A172 (cell line): ENCODE data around the gene CHPF2. TPM values are rescaled to one million over a fixed set of nuclear protein-coding genes. Genes with fewer than 3 reads are reported as not detected.

Experiments
- DNase-seq: peaks from one replicate; pipeline ENCODE4 v3.0.0-alpha.2; 2015; ENCODE audit warnings: low spot score
- total RNA-seq: library from RNA; depleted of rRNA; stranded (reverse); fragments of >200 nt; shearing (Covaris generic); gene quantifications from 2 replicates; pipeline ENCODE4 v1.2.3, GENCODE V29; 2014

CHPF2 gene
- total RNA-seq, 1 experiment from 2014 or later, result 37.8 TPM

DNA sequence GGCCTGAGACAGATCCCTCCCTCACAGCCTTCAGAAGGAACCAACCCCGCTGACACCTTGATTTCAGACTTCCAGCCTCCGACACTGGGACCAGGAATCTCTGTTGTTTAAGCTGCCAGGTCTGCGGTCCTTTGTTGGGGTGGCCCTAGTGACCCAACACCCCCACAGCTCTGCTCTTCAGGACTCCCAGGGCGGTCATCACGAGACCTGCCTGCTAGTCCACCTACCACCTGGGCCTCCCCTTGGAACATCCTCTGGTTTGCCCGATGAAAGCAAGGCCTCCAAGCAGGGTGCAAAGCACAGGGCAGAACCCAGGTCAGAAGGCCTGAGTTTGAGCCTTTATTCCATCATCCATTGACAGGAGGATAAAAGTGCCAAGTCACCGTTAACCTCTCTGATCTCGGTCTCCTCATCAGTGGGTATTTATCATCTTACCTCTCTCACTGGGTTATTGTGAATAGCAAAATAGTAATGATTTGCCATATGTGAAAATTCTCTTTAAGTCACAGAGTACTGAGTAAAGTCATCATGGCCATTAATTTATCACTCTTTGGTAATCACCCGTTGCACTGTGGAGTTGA, 33.2 kb downstream of the CHPF2 start:
- no peak for DNase-seq

GRCh38 chr7:151269511-151269910, 37.2 kb downstream of the CHPF2 start:
- no peak for DNase-seq

DNA sequence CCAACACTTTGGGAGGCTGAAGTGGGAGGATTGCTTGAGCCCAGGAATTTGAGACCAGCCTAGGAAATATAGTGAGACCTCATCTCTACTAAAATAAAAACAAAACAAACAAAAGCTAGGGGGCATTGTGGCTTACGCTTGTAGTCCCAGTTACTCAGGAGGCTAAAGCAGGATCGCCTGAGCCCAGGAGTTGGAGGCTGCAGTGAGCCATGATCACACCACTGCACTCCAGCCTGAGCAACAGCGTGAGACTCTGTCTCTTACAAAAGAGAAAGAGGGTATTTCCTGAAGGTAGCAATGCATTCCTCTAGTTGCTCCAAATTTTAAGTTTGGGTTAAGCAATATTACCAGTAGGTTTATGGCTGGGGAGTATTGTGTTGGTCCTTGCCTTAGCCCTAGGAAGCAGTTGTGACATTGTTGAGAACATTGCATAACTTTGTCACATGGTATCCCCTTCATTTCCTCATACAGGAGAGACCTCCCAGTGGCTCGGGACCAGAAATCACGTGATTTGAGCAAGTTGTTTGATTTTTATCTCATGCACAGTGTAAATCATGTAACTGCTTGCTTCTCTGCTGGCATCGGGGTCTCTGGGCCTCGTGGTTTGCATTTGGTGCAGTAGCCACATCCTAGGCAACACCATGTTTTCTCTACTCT, 39.5 kb downstream of the CHPF2 start:
- no peak for DNase-seq

- no peak for DNase-seq
These were observed 40.1 kb downstream of the CHPF2 start for GRCh38 chr7:151272405-151272804.

- DNase-seq, result no peak
These were observed 40.6 kb downstream of the CHPF2 start for GRCh38 chr7:151272877-151273276.

DNA sequence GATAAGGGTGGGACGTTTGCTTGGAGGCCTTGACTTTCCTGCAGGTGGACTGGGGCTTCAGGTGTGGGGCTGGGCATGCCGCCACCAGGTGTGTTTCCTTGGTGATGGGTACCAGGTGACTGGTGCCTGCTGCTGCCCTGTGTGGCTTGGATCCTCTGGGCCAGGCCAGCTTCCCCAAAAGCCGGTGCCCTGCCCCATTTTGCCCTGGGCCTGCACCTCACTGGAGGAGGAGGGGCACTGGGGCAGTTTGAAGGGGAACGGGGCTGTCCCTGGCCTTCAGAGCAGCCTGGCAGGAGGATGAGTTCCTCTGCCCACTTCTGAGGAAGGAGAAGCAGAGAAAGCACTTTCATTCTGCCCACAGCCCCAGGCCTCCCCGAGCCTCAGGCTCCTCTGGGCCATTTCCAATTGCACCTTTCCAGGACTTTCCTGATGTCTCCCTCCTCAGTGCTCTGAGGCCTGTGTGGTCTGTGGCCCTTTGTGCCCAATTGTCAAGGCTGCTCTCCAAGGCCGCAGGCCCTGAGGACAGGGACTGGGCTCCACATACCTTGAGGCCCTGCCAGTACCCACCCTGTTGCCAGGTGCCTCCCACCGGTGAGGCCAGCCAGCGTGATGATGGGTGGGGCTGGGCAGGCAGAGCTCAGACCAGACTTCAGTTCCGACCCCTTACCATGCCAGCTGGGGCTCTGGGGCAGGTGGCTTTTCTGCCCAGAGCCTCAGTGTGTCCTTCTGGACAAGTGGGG, 41.5 kb downstream of the CHPF2 start:
- DNase-seq, result no peak

- no peak for DNase-seq
These were observed 42.1 kb downstream of the CHPF2 start for GRCh38 chr7:151274396-151274795.

DNA sequence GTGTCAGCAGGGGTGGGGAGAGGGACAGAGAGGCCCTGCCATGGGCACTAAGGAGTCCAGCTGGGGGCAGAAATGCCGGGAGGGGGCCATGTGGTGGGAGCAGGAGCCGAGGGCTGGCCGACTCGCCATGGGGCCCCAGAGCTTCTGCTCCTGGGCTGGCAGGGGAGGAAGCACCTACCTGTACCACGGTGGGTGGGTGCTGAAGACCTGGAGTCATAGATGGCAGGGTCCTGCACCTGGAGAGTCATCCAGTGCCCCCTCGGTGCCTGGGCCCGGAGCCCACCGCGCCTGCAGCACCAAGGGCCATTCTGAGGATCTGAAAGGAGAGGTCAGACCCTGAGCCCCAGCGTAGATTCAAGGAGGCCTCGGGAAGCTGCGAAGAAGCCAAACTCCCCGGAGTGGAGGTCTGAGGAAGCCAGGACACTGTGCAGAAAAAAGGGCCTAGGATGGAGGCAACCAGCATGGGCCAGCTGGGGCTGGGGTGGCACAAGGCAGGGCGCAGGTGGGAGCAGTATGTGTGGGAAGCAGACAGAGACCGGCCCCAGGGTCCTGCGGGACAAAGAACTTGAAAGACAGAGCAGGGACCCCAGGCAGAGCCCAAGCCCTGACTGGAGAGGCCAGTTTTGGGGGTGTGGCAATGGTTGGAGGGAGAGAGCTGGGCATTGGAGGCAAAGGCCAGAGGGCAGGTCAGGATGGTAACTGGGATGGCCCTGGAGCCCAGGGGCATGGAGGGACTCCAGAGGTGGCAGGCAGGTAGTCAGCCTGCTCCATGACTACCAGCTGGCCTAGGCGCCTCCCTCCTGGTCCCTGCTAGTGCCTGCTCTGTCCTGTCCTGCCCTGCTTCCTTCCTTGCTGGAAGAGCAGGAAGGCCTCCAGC, 42.9 kb downstream of the CHPF2 start:
- DNase-seq, result no peak

DNA sequence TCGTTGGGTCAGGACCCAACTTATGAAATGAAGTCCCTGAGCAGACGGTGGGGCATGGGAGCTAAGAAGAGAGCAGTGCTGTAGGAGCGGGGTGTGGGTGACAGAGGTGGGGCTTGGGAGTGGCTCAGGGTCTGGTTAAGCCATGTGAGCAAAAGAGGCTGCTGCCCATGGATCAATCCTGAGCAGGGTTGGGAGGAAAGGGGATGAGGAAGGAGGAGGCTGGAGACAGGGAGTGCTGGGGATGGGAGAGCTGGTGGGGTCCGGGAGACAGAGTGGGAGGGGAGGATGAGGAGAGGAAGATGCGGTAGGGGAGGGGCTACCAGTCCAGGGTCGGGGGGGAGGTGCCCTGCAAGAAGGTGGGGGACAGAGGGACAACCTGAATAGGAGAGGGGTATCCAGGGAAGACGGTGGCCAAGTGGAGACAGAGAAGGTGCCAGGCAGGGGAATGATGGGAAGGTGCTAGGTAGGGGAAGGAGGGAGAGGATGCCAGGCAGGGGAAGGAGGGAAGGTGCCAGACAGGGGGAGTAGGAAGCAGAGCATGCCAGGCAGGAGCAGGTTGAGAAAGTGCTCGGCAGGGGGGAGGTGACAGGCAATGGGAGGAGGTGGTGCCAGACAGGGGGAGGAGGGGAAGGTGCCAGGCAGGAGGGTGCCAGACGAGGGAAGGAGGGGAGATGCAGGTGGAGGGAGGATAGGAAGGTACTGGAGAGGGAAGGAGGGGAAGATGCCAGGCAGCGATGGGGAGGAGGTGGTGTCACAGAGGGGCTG, 43.7 kb downstream of the CHPF2 start:
- no peak for DNase-seq

DNA sequence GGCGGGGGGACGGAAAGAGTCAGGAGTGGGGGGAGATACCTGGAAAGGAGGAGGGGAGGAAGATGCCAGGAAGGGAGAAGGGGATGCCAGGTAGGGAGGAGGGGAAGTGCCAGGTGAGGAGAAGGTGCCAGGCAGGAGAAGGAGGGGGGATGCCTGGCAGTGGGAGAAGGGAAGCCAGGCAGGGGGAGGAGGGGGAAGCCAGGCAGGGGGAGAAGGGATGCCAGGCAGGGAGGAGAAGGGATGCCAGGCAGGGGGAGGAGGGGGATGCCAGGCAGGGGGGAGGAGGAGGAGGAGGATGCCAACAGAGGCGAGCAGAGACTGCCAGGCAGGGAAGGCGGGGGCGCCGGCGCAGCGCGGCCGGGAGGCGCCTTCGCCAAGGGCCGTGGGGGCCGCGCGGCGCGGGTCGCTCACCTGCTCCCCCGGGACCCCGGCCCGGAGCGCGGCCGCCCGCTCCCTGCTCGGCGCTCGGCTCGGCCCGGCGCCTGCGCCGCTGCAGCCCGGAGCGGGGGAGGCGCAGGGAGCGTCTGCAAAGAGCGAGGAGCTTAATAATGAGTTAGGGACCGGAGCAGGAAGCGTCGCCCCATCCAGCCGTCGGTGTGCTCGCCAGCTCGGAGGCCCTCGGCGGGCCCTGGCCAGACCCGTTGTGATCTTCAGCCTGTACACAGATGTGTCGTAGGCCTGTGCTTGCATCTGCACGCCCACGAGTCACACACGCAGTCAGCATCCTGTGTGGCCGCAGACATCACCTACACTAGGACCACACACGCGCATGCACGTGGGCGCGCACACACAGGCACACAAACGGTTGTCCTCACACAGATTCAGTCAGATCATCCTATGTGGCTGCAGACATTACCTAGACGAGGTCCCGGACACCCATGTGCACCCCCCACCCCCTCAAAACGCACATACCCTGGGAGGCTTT, 44.6 kb downstream of the CHPF2 start:
- peak; percentile 37 for DNase-seq

DNA sequence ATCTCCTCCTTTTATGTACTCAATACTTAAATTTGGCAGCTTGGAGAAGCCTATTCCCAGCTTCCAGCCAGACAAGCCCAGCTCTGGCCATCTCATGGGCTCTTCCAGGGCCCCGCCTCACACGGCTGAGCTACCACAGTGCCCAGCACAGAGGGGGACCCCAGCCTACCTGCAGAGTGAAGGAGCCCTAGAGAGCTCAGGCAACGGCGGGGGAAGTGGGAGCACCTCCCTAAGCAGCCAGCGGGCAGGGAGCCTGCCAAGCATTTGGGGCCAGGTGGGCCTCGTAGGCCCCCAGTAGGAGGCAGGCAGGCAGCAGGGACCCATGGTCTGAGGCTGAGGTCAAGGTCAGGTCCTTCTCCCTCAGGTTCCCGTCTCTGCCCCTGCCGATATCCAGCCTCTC, 45.3 kb downstream of the CHPF2 start:
- no peak for DNase-seq

DNA sequence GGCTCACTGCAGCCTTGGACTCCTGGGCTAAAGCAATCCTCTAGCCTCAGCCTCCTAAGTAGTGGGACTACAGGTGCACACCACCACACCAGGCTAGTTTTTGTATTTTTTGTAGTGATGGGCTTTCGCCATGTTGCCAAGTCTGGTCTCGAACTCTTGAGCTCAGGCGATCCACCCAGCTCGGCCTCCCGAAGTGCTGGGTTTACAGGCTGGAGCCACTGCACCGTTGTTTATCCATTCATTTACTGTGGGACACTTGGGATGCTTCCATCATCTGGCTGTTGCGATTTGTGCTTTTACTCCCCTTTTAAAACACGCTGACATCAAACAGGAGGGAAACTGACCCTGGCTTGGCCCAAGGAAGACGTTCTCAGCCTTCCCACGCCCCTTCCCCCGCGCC, 46.7 kb downstream of the CHPF2 start:
- no peak for DNase-seq

- no peak for DNase-seq
These were observed 47.6 kb downstream of the CHPF2 start for GRCh38 chr7:151279868-151280267.

DNA sequence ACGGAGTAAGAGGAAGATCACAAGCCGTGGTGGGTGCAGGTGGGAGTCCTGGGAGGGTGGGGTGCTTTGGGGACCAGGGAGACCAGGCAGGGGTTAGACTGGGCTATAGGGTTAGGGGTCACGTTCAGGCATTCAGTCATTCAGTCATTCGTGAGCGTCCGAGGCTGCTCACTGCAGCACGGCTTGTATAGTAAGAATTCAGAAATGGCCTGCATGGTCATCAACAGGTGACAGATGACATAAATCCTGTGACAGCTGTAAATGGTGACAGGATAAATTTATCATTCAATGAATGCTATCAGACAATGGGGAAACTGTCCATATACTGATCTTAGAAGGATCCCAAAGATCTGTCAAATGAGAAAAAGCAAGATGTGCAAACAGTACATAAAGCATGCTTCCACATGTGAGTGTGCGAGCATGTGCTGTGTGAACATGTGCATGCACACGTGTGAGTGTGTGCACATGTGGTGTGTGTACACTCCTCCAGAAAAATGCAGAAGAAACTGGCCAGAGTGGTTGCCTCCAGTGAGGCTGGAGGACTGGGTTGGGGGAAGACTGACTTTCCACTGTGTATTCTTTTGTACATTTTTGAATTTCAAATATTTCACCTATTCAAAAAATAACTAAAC, 48.2 kb downstream of the CHPF2 start:
- no peak for DNase-seq

GRCh38 chr7:151281686-151282085, 49.4 kb downstream of the CHPF2 start:
- DNase-seq, result no peak

GRCh38 chr7:151282111-151282510, 49.8 kb downstream of the CHPF2 start:
- no peak for DNase-seq

DNA sequence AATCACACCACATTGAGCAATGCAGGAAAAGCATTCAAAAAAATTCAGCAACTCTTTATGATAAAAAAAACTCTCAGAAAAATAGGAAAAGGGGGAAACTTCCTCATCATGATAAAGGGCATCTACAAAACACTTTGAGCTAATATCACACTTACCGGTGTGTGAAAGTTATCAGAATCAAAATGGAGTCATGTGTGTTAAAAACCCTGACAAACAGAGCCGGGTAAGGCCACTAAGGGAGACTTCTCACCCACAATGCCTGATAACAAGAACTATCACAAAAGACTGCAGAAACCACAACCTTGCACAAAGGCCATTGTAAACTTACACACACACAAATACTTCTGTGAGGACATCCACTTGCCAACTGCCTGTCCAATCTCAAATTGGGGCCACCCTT, 51.0 kb downstream of the CHPF2 start:
- DNase-seq, result no peak

DNA sequence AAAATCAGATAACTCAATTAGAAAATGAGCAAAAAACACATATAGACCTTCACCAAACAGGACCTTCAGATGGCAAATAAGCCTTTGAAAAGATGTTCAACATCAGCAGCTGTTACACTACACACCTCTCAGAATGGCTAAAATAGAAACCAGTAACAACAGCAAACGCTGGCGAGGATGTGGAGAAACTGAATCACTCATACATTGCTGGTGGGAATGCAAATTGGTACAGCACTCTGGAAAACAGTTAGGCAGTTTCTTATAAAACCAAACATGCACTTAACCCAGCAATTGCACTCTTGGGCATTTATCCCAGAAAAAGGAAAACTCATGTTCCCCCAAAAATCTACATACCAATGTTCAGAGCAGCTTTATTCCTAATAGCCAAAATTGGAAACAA, 53.9 kb downstream of the CHPF2 start:
- no peak for DNase-seq
